HUDEP-2 (cell line): ENCODE measurements around the gene PARP6.

Experiments
- DNase-seq, 76 experiments: peaks; one replicate each; lab custom pipeline; 2025; ENCODE audit not compliant: unreplicated experiment in 76 of 76; lab: John Stamatoyannopoulos, UW

PARP6 gene

DNA sequence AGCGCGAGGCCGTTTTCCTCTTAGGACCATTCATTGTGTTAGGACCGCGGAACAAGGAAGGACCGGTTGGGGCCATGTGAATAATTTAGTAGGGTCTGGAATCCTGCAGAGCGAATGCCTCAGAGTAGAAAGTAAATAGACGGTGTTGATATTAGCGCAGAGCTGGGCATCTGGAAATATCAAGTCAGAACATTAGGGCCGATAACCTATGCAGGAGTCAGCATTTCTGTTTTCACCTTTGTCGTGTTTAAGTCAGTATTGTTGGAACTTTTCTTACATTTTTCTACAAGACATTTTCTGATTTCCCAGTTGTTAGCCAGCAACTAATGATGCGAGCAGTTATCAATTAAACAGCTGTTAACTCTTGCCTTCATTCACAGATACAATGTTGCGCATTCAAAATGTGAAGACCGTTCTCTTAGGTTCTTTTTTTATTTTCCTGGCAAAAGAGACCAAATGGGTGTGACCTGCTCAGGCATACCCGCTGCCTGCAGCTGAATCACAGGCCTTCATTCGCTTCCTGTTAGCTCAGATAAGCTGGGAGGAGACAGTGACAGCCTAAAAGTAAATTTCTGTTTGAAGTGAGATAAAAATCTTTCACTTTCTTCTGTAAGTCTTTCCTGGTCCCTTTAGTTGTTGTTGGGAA, 40.4 kb downstream of the PARP6 start:
- DNase-seq = peak in 72 of 76 experiments; percentile 10 to 87 (median 58)

DNA sequence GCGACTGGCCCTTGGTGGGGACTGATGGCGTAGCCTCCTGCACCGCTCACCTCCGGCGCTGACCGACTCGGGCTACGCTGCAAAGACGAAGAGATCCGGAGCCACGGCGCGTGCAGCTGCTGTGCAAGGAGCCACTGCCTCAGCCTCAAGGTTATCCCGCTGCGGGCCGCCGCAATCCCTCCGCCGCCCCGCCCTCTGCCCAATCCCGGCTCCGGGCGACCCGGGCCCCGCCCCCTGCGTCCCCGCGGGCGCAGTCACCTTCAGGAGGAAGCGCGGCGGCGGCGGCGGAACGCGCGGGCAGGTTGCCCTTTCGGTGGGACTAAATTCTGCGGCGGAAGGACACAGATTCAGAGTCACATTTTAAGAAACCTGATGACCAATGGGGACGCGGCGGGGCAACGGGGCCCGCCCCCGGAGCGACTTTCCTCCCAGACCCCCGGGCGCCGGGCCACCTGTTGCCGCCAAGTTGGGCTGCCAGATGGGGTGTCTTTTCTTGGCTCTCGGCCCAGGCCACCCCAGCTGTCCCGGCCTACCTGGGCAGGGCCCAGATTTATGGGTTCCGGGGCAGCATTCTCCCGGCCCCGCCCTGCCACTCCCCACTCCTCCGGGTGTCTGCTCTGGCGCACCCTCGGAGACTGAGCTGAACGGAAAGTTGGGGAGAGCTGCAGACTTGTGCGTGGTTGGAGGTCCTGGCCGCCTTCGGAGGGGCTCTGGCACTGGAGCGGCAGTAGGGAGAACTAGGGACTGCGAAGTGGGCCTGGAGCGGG, 41.1 kb downstream of the PARP6 start, which contains the start of gene PKM:
TSS of gene PKM (minus strand) at position 125 of the 767 bp plus-strand sequence. CDS start 12,093 bp downstream, outside the sequence.
- DNase-seq = peak in 71 of 76 experiments; percentile 13 to 88 (median 64)

DNA sequence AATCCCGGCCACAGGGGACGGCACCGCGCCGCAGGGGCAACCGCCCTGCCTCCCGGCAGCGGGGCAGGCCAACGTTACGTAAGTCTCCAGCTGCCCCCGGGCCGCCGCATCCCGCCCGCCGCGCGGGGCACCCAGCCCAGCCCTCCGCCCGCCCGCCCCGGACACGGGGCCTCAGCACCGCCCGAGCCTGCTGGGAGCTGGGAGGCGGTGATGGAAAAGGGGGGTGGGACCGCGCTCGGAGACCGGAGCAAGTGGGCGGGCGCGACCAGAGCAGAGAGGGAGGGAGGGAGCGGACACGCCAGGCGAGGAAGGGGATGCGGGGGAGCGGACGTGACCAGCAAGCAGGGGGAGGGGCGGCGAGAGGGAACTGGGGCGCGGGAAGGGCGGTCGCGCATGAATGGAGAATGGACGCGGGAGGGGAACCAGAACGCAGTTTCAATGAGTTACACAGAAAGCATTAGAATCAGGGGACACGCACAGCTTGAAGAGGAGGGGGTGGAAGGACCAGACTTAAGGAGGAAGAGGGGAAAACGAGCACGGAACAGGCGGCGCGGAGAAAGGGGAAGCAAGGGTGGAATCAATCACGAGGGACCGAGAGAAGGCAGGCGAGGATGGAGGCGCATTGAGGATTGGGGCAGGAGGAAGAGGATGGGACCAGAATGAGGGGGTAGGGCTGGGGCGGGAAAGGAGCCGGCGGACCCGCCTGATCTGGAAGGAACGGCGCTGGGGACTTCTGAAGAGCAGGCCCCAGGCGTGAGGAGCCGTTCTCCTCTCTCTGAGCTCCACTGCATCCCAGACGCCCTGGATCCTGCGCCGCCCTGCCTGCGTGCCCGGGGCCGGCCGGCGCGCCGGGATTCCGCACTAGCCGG, 41.9 kb downstream of the PARP6 start:
- DNase-seq = peak in 20 of 76 experiments; percentile 1 to 42 (median 20)

DNA sequence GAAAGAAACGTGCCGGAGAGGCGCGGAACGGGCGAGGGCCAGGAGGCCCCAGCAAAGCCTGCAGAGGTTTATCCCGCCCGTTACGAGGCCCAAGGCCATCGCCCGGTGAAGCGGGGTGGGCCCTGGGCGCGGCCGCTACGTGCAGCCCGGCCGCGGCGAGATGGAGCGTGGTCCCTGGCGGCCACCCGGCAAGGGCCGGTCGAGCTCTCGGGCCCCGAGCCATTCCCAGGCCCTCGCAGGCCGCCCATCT, 42.5 kb downstream of the PARP6 start:
- no peak for DNase-seq

DNA sequence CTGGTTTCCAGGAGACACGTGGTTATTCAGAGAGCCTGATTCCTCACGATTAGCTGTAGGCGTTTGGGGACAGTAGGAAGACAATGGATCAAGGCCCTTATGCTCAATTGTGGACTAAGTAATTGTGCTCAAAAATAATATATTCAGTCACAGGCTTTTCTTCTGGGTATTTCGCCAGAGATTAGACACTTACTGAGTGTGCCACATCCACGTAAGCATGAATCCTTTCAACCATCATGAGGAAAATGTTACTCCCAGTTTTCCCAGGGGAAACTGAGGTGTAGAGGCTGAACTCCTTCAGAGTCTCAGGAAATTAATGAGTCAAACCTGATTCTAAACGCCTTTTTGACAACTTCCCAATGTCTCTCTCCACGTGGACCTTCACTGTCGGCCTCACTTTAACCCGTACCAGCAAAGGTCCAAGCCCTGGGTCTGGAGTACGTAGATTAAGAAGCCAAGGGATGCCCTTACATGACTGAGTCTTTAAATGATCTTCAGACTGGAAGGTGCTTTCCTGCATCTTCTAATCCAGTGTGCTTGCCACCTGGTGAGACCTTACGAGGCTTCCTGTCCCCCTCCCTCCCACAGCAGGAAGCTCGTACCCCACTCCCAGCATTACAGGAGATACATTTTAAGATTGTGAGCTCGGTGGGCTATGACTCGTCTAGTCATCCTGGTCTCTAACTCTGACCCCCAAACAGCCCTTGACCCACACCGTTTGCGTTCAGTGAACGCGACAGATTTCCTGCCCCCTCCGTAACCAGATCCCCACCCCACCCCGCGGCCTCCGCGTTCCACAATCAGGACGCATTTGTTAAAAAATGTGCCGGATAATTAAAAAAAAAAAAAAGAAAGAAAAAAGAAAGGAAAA, 43.0 kb downstream of the PARP6 start:
- no peak for DNase-seq

DNA sequence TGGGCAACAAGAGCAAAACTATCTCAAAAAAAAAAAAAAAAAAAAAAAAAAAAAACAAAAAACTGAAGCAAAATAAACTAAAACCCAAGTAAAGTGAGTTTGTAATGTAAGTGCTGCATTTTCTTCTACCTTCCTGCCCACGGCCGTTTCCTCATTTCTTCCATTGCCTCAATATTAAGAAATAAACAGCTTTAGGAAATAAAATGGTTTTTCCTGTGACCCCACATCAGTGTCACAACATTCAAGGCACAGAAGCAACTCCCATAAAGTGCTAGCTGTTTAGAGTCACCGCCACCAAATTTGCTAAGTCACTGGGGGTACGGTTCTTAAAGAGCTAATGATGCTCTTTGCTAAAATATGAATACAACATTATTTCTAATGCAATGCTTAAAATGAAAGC, 44.6 kb downstream of the PARP6 start:
- DNase-seq = no peak

DNA sequence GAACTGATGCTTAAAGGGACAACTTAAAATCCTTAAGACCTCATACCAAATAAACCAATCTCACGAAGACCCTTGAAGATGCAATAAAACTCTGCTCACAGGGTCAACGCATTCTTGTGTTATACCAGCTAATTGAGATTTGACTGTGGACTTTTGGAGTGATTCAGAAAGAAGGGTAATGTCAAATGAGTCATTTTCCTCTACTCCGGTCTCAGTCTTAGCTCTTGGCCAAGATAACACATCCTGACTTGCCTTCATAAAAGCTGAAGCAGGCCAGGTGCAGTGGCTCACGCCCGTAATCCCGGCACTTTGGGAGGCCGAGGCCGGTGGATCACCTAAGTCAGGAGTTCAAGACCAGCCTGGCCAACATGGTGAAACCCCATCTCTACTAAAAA, 45.2 kb downstream of the PARP6 start:
- peak in 1 of 76 experiments; percentile 2 for DNase-seq

DNA sequence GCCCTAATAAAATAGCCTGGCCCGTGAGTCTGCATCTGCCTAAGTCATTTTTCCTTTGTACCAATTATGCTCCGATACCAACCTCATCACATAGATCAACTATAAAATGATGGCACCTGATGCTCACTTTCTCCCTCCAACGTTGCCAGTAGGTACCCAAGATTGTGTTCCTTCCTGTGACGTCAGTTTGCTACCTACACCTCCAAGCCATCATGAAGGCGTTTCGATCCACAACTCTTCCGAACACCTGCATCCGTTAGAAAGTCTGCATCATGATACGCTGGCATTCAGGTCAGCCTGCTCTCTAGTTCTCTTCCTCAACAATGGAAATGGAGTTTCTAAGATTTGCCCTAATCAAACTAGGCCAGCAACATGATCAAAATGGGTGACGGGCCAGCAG, 49.1 kb downstream of the PARP6 start:
- no peak for DNase-seq

DNA sequence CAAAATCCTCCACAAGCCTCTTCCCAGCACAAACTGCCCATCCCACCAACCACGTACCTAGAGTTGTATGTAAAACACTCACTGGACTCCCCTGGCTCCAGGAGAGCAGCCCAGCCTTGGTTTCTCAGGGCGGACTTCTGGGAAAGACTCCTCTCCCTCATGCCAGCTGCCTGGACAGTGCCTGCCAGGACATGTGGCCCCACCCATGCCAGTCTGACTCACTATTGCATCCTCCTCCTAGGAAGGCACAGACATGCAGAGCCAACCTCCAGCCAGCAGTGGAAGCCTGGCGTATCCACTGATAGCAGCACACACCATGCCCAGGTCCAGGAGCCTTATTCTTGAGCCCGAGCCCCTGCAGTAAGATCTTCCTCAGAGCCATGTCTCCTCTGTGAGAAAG, 50.0 kb downstream of the PARP6 start:
- no peak for DNase-seq

DNA sequence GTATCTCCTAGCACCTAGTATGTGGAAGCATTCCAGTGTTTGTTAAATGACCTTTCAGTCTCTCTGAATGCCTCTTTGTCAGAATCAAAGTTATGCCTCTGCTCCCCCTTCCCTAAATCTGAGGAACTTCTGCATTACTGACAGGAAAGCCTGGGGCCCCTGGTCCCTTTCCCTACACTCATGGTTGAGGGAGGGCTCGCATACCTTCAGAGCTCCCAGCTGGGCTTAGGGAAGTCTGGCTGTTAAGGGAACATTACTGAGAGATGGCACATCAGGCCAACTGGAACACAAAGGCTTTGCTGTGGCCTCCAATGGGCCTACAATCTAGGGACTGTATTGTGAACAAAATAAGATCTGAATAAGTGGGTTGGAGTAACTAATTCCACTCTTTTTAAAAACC, 51.7 kb downstream of the PARP6 start:
- DNase-seq = no peak

DNA sequence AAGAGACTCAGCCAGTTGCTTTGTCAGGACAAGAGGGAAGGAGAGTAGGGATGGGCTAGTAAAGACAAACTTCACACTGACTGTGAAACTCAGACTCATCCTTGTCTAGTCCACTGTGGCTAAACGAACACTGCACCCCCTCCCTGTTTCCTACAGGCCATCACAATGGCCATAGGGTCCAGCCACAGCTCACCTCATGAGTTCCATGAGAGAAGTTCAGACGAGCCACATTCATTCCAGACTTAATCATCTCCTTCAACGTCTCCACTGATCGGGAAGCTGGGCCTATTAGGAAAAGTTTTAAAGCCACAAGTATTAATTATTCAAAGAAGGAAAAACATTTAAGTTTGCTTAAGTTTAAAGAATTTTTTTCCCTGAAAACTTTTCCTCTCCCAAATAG, 55.1 kb downstream of the PARP6 start:
- no peak for DNase-seq

DNA sequence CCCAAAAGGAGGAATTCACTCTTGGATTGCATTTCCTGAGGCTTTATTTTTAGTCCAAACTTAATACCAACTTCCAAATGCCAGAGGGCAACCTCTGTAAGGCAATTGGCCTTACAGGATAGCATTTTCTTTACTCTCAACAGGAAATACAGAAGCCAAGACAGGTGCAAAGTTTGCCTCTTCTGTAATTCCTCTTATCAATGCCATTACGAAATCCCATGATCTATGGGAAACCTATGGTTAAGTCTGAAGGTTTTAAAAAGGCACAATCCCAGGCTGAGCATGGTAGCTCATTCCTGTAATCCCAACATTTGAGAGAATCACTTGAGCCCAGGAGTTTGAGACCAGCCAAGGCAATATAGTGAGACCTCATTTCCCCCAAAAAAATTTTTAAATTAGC, 56.3 kb downstream of the PARP6 start:
- DNase-seq = no peak

DNA sequence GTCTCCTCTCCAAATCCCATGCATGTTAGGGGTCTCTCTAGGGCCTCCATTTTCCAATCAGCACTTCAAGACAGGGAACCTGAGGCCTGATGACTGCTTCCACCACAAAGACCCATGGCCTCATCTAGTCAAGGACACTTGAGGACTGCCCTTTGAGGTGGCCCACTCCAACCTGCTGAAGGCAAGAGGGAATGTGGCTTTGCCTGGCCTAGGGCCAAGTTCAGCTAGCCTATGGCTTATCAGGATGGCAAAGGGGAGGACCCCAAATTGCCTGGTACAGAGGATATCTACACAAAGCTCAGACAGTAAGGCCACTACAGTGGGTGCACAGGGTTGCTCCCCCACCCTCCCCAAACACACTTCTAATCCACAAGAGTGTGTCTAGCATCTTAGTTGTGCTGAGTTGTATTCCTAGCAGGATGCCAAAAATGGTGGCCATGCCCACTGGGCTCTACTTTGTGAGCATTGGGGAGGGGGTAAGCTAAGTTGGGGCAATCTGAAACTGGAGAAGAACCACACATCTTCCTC, 64.7 kb downstream of the PARP6 start:
- no peak for DNase-seq

DNA sequence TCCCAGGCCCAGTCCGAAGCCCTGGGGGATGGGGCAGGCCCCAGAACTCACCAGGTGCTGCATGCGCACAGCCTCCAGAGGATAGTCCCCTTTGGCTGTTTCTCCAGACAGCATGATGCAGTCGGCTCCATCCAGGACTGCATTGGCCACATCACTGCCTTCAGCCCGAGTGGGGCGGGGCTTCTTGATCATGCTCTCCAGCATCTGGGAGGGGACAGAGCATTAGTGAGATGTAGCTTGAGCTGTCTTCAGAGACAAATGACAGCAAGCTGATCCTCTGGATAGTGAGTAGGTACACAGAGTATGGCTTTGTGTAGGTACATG, 65.7 kb downstream of the PARP6 start:
- DNase-seq = no peak

DNA sequence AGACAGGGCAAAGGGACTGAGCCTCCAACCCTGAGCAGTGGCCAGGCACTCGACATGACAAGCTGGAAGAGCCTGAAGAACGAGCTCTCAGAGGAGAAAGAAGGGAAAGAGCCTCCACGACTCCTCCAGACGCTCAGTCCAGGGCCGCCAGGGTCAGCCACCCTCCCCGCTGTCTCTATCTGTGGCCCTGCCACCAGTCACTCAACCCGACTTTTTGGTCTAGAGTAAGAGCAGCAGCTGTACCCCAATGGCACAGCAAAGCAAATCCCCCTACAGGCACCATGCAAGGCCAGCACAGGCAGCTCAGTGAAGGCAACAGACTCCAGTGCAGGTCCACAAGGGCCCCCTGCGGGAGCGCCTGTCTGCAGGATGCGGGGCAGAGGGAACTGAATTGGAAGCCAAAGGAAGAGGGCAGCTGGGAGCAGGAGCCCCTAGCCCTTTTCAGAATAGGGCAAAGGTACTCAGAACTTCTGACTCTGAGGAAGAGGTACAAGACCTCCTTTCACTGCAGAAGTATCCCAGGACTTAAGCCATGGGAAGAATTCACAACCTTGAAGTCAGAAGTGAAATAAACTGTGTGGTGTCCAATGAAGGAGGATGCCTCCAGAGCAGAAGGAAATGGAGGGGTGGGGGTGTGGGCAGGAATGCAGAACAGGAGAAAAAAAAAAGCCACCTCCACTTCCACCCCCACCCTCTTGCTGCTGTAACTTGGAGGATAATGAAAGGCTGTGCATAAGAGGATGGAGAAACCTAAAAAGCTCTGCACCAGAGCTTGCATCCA, 66.3 kb downstream of the PARP6 start:
- no peak for DNase-seq

DNA sequence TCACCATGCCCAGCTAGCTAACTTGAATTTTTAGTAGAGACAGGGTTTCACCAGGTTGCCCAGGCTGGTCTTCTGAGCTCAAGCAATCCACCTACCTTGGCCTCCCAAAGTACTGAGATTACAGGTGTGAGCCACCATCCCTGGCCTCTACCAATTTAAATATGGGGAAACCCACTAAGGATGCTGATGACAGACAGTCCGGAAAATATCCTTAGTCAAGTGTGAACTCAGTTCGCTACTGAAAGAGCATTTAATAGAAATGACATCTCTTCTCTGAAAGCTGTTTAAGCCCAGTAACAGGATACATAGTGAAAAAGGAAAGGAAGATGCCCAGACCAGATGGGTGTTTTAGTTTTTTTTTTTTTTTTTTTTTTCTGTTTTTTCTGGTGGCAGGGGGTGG, 67.1 kb downstream of the PARP6 start:
- no peak for DNase-seq

DNA sequence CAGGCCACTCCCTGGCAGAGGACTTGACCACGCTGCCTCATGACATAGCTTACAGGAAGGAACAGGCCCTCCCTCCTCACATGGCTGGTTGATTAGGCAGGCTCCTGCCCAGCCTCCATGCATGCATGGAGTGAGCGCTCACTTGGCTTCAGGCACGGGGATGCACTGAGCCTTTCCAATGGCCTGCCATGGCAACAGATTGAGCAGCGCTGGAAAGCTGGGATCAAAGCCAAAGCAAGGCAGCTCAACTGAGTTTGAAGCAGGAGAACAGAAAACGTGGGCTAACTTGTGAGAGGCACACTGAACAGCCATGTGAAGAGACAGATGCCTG, 68.9 kb downstream of the PARP6 start:
- DNase-seq = no peak

DNA sequence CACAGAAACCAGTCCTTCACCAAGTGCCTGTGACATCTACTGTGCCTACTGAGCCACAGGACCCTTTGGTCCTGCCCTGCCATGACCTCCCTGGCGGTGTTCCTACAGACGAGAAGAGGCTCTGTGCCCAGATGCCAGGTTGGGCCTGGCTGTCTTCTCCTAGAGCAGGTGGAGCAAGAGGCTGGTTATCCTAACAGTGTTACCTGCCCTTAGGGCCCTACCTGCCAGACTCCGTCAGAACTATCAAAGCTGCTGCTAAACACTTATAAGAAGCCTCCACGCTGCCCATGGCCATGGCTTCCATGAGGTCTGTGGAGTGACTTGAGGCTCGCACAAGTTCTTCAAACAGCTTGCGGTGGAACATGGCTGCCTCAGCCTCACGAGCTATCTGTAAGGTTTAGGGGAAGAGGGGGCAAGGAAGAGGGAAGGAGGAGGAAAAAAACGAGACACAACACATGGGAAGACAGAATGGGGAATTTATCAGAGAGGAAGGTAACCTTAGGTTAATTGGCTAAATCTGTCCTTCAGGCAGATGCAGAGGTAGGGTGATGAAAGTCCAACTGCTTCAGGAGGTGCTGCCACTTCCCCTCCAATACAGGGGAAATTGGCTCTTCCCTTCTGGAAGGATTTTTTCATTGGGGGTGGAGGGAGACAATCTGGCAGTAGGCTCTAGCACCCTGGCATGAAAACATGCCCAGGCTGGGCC, 69.4 kb downstream of the PARP6 start:
- no peak for DNase-seq

DNA sequence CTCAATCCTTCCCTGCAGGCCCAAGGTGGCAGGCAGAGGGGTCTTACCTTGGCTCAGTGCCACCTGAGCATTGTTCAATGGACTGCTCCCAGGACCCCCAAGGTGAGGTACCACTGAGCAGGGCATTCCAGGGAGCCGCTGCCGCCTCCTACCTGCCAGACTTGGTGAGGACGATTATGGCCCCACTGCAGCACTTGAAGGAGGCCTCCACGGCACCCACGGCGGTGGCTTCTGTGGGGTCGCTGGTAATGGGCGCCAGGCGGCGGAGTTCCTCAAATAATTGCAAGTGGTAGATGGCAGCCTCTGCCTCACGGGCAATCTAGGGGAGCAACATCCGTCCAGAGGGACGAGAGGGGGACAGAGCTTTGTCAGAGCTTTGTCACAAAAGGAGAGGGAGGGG, 70.1 kb downstream of the PARP6 start:
- no peak for DNase-seq
